Kidney glomerular epithelial cell (primary cell): Measurements from ENCODE around the gene SELENOF.
"Not testable (repeated sequence)": the region's sequence is repeated elsewhere in the genome, so short reads cannot be mapped to it uniquely, and the experiment has no call there.

Source experiments
- DNase-seq: peaks from one replicate; lab custom pipeline; 2025; lab: John Stamatoyannopoulos, UW

The SELENOF gene

GRCh38 chr1:86915737-86916235 is 1.9 kb upstream of the SELENOF start:
- DNase-seq, result peak; percentile 61

GRCh38 chr1:86914998-86915736 is 1.2 kb upstream of the SELENOF start:
- DNase-seq, result peak; percentile 61

- no peak for DNase-seq
Observed at GRCh38 chr1:86914601-86914997, 673 bp upstream of the SELENOF start, which contains the start of gene HS2ST1. TSS of gene HS2ST1 (plus strand) at chr1:86914635.

- peak; percentile 54 for DNase-seq
Observed at GRCh38 chr1:86913399-86913895, 479 bp downstream of the SELENOF start.

DNA sequence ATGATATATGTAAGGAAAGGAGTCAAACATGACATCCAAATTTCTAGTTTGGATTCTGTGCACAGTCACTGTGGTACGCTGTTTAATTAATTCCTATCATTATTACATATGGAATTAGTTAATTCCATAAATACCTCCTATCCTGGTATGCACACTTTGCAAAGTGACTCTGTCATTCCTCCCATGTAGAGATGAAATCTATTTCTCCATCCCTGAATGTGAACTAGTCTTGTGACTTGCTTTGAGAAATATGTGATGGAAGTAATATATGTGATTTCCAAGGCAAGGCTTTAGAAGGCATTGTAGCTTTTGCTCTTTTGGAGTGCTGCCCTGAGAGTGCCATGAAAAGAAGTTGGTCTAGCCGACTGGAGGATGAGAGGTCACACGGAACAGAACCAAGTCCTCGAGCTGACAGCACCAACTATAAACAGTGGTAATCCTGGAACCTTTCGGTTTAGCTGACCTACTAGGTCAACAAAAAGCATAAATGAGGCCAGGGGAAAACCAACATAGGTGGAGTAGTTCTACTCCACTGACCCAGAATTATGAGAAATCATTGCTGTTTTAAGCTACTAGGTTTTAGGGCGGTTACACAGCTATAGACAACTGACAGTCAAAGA is 1.5 kb downstream of the SELENOF start:
- DNase-seq, result peak; percentile 44

- DNase-seq, result no peak
Observed at GRCh38 chr1:86906419-86906818, 7.5 kb downstream of the SELENOF start.

GRCh38 chr1:86905875-86906274 is 8.1 kb downstream of the SELENOF start:
- no peak for DNase-seq

DNA sequence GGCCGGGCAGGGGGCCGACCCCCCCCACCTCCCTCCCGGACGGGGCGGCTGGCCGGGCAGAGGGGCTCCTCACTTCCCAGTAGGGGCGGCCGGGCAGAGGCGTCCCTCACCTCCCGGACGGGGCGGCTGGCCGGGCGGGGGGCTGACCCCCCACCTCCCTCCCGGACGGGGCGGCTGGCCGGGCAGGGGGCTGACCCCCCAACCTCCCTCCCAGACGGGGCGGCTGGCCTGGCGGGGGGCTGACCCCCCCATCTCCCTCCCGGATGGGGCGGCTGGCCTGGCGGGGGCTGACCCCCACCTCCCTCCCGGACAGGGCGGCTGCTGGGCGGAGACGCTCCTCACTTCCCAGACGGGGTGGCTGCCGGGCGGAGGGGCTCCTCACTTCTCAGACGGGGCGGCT is 14.5 kb downstream of the SELENOF start:
- DNase-seq, result not testable (repeated sequence)

- DNase-seq, result no peak
Observed at GRCh38 chr1:86888327-86888726, 25.6 kb downstream of the SELENOF start.

- no peak for DNase-seq
Observed at GRCh38 chr1:86887479-86888162, 26.3 kb downstream of the SELENOF start.

DNA sequence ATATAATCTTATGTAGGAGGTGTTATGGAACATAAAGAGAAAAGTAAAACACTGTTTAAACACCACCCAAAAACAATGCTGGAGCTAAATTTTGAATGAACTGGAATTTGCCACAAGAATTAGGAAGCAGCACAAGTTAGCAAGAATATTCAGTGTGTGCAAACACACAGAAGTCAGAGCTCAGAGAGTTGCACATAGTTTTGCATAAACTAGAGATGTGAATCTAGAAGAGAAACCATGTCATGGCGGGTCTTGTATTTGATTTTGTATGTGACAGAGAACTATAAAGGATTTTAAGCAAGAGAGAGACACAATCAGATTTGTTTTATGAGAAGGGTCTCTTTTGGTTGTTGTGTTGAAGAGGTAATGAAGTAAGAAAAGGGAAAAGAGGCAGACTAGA is 38.2 kb downstream of the SELENOF start:
- DNase-seq, result no peak

- DNase-seq, result no peak
Observed at GRCh38 chr1:86872086-86872485, 41.8 kb downstream of the SELENOF start.

DNA sequence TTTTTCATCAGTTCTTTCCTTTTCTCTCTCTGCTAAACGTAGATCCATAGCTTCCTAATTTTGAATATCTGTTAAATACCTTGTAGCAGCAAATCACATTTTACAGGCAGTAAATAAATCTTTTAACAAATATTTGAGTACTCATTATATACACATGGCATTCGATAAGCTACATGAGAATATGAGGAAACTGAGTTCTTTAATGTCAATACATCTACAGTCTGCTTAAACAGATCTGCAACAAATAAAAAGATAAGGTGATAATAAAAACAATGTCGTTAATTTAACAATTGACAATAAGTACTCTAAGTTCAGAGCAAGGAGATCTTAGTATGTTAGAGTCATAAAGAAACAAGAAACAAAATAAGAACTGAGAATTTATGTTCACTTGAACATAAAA is 42.9 kb downstream of the SELENOF start:
- no peak for DNase-seq

DNA sequence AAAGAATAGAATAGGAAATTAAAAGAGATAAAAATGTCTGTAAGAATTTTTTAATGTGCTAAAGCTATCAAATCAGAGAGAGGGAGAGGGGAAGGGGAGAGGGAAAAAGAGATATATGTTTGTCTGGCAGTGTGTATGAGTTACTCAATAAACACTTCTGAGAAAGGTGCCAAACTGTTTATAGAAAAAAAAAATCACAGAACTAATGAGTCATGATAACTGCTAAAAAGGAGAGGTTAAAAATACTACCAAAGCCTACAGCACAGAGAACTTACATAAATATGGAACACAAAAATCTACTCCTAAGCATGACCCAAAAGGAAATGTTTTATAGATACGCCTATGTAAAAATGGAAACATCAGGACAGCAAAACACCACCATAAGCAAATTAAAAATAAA is 45.4 kb downstream of the SELENOF start:
- no peak for DNase-seq

DNA sequence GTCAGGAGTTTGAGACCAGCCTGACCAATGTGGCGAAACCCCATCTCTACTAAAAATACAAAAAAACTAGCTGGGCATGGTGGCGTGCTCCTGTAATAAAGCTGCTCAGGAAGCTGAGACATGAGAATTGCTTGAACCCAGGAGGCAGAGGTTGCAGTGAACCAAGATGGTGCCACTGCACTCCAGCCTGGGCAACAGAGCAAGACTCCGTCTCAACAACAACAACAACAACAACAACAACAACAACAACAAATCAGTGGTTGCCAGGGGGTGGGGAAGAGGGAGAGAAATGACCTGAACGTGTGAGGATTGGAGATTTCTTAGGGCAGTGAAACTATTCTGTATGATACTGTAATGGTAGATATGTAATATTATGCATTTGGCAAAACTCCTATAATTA is 46.6 kb downstream of the SELENOF start:
- DNase-seq, result not testable (repeated sequence)

DNA sequence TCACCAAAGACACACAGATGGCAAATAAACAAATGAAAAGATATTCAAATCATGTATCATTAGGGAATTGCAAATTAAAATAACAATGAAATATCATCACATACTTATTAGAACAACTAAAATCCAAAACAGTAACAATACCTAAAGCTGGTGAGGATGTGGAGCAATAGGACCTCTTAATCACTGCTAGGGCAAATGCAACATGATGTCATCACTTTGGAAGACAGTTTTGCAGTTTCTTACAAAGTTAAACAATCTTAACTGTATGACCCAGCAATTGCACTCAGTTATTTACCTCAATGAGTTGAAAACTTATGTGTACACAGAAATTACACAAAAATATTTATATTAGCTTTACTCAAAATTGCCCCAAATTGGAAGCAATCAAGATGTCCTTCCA is 47.3 kb downstream of the SELENOF start:
- no peak for DNase-seq

DNA sequence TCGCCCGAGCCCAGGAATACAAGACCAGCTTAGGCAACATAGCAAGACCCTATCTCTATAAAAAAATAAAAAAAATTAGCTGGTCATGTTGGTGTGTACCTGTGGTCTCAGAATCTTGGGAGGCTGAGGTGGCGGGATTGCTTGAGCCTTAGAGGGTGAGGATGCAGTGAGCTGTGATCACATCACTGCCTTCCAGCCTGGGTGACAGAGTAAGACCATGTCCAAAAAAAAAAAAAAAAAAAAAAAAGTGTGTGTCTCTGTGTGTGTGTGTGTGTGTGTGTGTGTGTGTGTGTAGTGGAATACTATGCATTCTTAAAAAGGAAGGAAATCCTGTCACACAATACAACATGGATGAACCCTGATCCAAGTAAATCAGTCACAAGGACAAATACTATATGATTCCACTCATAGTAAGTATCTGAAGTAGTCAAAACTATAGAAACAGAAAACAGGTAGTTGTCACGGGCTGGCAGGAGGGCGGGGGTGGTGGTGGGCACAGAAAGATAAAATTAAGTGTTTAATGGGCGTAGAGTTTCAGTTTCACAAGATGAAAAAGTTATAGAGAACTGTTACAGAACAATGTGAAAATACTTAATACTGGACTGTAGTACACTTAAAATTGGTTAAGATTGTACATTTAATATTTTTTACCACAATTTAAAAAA is 47.8 kb downstream of the SELENOF start:
- DNase-seq, result no peak

DNA sequence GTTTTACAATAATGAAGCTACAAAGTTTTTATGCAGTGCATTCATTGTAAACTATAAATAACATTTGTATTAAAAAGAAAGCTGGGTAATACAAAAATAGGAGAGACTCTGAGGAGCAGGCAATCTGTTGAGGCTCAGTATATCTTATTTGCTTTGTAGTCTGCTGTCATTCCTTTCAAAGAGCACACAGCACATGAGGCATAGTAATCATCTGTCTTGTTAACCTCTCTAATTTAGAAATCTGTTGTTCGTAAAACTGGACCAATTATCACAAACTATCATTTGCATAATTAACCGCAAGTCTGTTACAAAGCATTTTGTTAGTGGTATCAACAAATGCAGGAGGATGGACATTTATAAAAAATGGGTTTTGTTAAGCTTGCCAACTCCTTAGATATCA is 51.0 kb downstream of the SELENOF start:
- no peak for DNase-seq

DNA sequence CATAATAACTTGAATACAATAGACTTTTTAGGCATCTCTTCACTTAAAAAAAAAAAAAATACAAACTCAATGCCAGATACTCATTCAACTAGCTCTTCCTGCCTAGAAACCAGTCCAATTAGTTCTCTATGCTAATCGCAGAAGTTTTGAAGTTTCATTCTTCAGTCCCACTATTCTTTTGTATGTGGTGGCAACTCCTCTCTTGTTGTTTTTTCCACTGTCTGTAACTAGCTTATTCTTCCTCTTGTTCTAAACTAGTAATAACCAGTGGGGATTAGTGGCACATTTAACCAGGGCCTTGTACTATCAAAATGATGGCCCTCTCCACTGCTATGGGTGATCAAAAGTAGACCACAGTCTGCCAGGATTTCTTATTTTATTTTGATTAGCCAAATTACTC is 52.5 kb downstream of the SELENOF start:
- DNase-seq, result no peak

DNA sequence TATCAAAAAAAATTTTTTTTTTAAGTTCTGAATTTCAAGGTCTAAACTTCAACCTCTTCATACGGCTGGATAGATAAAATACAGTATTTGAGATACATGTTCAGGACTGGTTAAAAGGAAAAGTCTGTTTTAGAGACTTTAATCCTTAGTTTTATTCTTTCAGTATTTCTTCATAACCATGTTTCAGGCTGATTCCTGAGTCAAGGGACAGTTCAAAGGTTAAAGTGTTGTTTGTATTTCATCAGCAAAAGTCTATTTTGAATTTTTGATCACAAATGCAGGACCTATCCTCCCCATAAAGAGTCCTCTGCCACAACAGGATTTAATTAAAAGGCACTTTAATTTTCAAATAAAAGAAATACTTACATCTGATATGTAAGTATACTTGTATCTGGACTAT is 53.5 kb downstream of the SELENOF start:
- no peak for DNase-seq

- no peak for DNase-seq
Observed at GRCh38 chr1:86860020-86860419, 53.9 kb downstream of the SELENOF start.
